Bone marrow (tissue), 2 donors: Measurements from ENCODE around the gene LAD1.

ENCODE experiments used
- DNase-seq, 2 donors: peaks; one replicate each; lab custom pipeline; 2025; lab: John Stamatoyannopoulos, UW

Gene LAD1

DNA sequence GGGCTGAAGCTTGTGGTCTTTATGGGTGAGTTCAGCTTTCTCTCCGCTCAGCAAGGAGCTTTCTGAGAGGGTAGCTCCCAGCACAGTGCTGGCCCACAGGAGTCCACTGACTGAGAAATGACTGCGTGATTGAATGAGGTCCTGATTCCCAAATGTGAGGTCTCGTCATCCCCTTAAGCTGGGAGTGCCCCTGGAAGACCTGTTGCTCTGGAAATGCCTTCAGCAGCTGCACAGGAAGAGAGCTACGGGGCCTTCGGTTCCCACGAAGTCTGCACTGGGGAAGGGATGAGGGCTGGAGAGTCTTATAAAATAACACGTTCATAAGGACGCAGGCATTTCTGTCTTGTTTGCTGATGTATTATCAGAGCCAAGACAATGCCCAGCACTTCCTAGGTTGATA, 35.7 kb downstream of the LAD1 start:
- no peak for DNase-seq

DNA sequence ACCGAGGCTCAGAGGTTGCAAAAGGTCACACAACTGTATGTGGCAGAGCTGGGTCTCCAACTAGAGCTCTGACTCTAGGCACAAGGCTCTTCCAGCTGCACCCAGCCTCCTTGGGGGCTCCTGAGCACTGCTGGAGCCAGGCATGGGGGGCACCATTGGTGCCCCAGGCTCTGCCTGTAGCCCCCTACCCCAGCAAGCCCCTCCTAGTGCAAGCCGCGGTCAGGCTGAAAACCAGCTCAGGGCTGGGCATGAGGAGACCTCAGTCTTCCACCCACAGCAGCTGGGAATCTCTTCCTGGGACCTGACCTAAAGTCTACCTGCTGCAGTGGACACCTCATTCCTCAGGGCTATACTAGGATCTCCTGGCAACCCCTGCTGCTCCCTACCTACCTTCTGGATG, 36.2 kb downstream of the LAD1 start:
- DNase-seq, result no peak

DNA sequence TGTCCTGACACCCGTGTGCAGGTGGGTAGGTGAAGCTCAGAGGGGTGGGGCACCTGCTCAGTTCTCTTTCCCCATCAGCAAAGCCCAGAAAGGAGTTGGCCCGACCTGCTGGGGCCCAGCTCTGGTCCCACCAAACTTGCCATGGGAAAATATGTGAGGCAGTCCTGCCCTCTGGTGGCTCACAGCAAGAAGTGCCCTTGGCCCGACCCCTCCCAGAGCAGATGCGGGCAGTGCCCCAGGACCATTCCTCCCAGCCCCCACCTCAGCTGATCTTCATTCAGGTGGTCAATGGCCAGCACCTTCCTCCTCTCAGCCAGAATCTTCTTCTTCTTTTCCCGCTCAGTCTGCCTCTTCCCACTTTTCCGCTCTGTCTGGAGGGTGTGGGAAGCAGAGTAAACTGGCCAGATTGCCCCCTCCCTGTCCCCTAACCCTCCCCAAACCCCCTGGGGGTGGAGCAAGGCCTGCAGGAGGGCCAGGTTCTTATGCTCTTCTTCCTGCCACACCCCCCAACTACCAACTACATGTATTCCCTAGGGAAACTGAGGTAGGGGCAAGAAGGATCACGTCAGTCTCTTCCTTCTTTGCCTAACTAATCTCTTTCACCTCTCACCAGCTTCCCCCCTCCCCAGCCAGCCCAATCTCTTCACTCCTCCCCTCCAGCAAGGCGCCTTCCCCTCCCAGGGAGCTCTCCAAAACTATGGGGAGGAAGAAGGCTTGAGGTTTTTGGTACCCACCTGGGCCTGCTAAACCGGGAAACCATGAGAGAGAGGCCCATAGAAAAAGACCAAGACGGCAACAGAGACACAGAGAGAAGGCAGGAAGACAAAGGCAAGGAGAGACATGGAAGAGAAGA, 37.2 kb downstream of the LAD1 start:
- no peak for DNase-seq

DNA sequence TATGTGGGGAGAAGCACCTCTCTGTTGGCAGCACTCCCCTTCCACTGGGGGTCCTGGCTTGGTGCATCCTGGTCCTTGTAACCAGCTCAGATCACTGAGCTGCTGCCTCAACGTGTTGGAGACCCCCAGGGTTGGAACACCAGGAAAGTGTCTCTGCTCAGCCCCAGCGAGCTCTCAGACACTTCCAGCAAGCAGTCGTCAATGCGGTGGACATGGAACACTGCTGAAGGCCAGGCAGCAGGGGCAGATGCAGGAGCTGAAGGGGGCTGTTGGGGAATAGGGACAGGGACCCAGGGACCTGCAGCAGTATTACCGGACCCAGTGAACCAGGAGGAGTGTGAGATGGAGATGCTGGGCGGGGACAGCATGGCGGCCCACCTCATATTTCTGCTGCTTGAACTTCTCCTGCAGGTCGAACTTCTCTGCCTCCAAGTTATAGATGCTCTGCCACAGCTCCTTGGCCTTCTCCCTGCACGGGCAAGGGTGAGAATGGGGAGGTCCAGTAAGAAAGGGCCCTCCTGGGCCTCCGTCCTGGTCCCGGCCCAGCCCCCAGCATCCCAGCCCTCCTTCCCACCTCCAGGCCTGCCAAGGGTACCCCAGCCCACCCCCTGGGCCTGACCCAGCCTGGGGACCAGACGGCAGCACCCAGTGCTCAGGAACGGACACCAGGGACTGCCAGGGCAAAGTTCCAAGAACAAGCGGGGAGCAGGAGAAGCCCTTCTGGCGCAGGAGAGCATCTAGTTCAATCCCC, 38.0 kb downstream of the LAD1 start:
- DNase-seq, result no peak

DNA sequence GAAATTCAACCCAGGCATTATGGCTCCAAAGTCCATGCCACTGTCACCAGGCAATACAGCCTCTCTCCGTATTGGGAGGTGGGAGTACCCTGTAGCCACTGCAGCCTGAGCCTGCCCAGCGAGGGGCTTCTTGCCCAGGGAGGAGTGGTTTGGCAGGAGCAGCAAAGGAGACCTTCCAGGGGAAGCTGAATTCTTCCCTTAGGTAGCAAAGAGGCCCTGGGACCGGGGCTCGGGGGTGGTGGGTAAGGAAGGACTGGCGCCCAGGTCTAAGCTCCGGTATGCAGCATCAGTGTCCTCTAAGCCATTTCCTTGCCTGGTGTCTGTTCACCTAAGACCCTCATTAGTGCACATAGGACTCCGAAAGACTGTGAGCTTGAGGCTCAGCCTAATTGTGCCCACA, 38.6 kb downstream of the LAD1 start:
- no peak for DNase-seq

DNA sequence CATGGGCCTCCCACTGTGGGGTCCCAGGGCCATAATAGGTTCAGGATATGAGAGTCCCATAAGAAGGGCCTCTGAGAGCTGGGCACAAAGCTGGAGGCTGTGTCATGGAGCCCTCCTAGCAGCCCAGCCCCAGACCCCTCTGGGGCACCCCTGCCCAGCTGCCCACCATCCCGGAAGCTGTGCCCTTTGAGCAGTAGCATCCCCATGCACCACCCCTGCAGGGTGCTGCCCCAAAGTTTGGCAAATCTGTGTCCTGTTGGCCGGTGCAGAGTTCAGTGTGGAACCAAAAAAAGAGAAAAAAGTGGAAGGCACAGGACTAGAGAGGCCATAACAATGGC, 39.3 kb downstream of the LAD1 start:
- DNase-seq, result no peak

DNA sequence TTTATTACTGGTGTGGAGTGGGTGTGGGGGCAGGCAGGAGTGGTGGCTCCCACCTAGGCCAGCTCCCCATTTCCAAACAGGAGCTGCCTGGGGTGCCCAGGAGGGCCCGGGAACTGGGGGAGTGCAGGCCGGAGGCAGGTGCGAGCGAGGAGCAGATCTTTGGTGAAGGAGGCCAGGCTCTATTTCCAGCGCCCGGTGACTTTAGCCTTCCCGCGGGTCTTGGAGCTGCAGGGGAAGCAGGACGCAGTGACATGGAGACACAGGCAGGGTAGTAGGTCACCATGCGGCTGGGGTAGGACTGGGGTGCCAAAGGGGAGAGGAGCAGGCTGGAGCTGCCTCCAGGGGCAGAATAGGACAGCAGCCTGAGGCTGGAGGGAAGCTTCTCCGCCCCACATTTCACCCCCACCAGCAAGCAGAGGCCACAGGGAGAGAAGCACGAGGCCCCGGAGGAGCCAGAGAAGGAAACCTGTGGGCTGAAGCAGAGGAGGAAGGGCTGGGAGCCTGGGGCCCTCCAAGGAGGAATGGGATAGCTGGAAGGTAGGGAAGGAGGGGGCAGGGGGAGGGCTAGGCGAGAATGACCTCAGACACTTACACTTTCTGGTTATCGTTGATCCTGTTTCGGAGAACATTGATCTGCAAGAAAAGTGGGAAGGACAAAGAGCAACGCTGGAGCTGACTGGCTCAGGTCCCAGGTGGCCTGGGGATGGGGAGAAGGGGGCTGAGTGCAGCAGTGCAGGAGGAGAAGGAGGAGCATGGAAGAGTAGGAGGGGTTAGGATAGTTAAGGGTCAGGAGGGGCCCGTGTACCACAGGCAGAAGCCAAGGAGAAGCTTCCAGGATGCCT, 39.9 kb downstream of the LAD1 start:
- DNase-seq, result no peak

DNA sequence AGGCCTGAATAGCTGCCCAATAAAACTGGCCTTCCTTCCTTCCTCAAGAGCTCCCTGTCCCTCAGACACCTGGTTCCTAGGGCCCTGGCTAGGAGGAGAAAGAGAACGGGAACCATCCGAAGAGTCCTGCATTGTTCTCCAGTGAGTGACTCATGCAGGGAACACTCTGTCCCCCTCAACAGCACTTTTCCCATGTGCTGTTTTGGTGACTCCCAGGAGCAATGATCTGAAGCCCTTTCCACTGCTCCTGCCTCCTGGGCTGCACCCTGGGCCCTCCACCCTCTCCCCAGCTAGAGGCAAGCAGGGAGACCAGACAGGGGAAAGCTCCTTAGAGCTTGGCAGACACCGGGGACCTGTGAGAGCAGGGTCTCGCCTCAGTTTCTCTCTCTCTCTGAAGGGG, 40.5 kb downstream of the LAD1 start:
- DNase-seq, result no peak

DNA sequence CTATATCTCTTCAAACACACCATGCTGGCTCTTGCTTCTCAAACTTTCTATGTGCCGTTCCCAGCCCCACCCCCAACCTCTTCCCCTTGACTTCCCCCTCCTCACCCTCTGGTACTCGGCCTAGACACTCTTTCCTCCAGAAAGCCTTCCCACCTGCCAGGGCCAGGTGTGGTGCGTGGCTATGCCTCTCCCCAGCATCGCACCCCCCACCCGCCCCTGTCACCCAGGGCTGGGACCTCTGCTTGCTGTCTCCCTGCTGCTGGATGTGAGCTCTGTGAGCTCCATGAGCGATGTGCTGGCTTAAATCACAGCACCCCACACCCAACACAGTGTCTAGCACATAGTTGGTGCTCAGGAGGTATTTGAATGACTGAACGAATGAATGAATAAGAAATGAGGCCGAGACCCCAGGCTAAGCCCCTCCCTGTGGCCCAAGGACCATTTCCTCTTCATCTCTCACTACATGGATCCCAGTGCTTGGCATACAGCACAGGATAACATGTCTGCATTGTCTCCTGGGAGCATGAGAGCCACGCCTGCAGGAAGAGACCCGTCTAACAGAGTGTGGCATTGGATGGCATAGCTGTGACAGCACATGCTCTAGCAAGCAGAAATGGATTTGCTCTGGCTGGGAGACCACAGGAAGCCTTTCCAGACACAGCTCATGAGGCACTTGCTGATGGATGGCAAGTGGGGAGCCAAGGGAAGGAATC, 41.3 kb downstream of the LAD1 start:
- no peak for DNase-seq

DNA sequence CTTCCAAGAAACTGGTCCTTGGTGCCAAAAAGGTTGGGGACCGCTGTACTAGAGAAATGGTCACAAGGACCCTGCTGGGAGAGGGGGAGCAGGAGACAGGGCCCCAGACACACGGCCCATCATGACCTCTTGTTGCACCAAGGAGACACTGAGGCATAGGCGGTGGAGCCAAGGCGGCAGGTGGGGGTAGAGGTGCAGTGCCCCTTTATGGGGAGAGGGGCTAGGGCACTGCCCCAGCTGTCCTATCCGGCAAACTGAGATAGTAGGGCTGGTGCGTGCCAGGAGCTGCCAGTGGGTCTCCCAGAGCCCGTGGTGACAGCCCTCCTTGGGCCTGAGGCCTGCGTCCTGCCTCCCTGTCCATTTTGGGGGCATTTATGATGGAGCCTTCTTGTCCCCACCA, 41.9 kb downstream of the LAD1 start:
- DNase-seq, result no peak

DNA sequence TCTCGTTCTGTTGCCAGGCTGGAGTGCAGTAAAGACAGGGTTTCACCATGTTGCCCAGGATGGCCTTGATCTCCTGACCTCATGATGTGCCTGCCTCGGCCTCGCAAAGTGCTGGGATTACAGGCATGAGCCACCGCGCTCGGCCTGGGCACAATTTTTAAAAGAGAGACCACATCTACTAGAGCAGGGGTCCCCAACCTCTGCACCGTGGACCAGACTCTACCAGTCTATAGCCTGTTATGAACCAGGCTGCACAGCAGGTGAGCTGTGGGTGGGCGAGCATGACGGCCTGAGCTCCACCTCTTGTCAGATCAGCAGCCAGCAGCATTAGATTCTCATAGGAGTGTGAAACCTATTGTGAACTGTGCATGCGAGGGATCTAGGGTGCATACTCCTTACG, 42.4 kb downstream of the LAD1 start:
- no peak for DNase-seq

DNA sequence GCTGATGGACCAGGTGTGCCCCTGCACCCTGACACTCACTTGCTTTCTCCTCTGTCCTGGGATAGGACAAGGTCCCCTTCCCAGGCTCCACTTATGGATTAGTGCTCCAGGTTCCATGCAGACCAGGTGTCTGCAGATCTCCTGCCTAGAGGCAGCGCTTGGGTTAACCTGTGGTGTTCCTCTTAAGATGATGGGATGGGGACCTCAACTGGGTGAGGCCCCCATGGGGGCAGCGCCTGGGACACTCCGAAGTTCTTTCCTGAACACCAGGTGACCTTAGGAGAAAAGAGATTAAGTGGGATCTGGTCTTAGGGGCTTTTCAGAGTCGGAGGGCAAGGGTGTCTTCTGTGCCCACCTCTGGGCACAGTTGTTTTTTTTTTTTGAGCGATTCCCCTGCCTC, 42.9 kb downstream of the LAD1 start:
- DNase-seq, result no peak

DNA sequence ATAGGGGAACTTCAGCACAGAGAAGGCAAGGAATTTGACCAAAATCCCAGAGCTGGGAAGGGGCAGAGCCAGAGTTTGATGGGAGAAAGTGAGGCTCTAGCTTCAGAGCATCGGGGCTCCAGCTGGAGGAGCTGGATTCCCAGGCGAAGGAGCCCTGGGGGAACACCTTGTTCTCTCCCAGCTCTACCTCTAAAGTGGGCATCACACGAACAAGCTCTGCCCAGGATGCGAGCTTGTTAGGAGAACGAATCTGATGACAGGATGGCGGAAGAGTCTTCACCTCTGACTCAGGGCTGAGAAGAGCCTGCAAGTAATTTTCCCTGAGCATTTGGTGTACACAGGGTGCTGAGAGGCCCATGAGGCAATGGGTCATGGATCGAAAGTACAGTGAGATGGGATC, 43.7 kb downstream of the LAD1 start:
- no peak for DNase-seq

DNA sequence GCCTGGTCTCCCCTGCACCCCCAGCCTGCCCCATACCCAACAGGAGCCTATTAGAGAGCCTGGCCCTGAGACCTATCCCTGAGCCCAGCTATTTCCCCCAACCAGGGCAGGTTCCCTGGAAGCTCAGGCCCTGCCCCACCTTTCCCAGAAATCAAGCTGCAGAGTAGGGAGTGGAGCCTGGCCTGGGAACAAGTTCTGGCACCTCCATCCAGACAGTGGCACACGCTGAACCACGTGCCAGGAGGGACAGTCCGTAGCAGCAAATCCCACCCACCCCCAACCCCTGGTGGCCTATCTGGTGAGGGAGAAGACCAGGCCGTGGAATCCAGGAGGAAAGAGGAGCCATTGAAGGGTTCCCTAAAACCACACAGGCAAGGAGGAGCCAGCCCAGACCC, 44.2 kb downstream of the LAD1 start:
- no peak for DNase-seq

DNA sequence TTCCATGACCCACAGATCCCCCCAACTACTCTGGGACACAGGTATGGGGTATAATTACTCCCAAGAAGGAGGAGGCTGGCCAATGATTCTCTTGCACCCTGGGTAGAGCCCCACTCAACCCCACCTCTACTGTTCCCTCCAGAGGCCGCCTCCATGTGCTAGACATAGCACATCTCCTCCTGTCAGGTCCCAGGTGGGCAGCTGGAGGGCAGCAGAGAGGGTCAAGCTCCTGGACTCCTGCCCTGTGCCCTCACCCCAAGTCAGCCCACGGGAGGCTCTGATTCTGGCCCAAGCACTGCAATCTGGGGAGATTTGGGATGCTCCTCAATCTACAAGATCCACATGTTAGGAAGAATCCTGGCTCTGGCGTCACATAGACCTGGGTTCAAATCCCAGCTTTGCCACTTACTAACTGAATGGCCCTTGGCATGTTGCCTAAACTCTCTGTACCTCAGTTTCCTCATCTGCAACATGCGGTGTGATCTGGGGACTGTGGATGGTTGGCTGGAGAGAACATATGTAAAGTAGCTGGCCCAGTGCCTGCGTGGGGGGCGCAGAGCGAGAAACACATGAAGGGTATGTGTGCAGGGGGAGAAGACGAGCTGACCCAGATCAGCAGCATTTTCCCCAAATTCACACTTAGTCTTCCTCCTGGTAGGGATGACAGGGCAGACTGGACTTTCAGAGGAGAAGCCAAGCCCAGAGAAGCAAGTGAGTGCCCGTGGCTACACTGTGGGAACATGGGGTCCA, 44.8 kb downstream of the LAD1 start:
- no peak for DNase-seq

DNA sequence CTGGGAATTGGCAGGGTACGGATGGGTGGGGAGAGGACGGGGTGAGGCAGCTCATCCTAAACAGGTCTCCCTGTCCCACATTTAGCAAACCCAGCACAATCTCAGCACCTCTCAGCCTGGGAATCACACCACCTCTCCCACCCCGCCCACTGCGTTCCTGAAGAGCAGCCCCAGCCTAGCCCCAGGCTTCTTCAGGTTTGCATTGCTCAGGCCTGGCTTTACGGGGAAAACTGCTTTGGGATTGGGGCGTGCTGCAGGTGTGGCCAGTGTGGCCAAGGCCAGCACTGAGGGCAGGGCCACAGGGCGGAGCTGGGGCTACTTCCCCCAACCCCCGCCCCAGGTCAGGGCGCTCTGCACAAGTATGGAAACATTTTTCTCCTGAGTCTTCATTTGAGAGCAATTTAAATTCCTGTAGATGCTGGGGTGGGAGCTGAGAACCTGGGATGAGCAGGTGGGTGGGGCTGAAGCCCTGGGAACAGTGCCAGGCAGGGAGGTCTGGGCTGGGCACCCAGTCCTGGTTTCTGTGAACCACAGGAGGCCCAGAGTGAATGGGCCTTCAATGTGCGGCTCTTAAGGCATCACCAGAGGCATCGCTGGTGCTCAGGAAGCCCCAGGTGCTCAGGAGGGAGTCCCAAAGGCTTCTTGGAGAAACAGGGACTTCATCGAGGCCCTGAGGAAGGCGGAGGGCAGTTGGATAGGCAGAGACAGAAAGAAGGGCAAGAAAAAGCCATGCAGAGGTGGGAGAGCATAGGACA, 45.8 kb downstream of the LAD1 start:
- DNase-seq, result no peak

DNA sequence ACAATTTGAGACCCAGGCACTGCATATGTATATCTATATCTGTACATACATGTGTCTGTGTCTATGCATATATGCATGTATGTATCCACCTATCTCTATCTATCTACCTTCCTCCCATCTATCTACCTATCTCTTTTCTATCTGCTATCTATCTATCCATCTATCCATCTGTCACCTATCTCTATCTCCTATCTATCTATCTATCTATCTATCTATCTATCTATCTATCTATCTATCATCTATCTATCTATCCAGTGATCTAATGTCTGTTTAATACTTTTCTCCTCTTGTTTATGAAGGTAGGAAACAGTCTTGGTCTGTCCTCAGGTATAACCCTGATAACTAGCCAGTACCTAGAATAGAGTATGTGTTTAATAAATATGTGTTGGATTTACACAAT, 47.5 kb downstream of the LAD1 start:
- no peak for DNase-seq

DNA sequence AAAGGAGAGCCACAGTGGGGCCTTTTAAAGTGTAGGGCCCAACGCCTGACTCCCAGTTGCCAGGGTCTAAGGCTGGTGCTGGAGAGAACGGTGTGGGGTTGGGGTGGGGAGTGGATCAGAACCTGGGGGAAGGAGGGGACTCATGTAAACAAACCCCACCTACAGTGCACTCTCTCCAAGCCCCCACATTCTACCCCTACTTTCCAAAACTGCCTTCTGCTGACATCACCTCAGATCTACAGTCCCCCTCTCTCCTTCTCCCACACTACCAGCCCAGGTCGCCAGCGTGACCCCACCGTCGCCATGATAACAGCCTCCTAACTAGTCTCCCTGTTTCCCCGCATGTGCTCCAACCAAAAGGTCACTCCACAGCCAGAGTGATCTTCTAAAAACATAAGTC, 48.2 kb downstream of the LAD1 start:
- DNase-seq, result no peak

DNA sequence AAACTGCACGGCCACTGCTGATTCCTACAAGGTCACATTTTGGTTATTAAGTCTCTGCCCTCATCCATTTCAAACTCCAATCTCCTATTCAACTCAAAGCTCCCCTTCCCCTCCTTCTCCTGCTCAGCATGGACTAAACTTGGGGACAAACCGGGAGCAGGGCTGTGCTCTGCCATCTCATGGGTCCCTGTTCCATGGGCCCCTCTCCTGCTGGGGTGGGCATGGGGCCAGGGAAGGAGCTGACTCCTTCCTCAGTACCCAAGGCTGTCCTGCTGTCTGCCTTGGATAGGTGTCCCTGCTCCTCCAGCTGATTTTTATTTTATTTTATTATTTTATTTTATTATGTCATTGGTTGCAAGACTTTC, 48.8 kb downstream of the LAD1 start:
- no peak for DNase-seq

DNA sequence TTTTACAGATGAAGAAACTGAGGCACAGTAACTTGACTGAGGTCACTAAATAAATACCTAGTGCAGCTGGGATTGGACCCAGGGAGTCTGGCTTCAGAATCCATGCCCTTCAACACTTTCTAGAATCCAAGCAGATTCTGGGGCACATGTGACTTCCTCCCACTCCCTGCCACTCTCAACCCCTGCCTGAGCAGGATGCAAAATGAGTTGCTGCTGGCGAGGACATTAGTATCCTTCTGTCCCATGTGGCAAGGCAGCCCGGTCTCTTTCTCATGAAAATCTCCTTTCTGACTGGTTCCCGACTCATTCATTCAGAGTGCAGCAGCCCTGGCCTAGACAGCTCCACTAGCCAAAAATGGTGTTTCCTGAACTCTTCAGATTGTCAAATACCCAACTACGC, 50.0 kb downstream of the LAD1 start:
- DNase-seq, result no peak

DNA sequence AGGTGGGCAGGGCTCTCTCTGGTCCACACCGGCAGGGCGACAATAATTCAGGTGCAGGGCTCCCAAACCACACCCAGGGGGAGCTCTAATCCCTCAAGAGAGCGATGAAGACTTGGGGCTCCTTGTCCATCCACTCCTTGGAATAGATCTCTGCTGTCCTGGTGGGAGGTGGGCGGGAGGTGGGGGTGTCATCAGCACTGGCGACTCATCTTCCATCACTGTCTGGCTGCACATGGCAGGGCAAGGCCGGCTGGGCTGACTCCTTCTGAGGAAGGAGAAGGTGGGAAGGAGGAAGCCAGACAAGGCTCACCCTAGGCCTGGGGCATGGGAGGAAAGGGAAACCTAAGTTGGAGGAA, 50.9 kb downstream of the LAD1 start:
- no peak for DNase-seq
